K562 (cell line): Measurements from ENCODE around the gene CNPY4. TPM values are rescaled to one million over a fixed set of nuclear protein-coding genes. Genes with fewer than 3 reads are reported as not detected.

ENCODE experiments used
- CBX8 ChIP-seq: fragments of 200-600 bp; sonication (generic); IDR thresholded peaks from 2 replicates; pipeline ENCODE4 v1.6.1; 2012; ENCODE audit warnings: borderline replicate concordance, mixed run types, low read depth, mild to moderate bottlenecking, moderate library complexity, mixed read lengths, low read length, control low read depth, inconsistent platforms; ENCODE audit not compliant: poor library complexity, severe bottlenecking; ENCODE audit errors: extremely low read depth
- ELF2 ChIP-seq: fragments of 250-450 bp; sonication (Bioruptor Pico); IDR thresholded peaks from 2 replicates; pipeline ENCODE4 v1.5.0; 2021; ENCODE audit warnings: mild to moderate bottlenecking
- ETV6 ChIP-seq, 3 experiments: fragments of 150-350 bp in 1 of 3; sonication (generic) in 1 of 3; formaldehyde crosslinking in 1 of 3; IDR thresholded peaks; 2 replicates each; pipeline versions ENCODE4 v1.6.1 to v1.8.0; 2014 to 2022; ENCODE audit warnings: borderline replicate concordance in 2 of 3, low read depth in 2 of 3, antibody characterized with exemption in 1 of 3, low read length in 1 of 3, mild to moderate bottlenecking in 1 of 3, missing genetic modification reagents in 1 of 3
- HNRNPH1 ChIP-seq: fragments of 200-400 bp; formaldehyde crosslinking; optimal IDR thresholded peaks from 2 replicates; pipeline ENCODE3; 2017; ENCODE audit warnings: low read depth, mild to moderate bottlenecking, low read length, moderate library complexity
- NFIX ChIP-seq: fragments of 250-450 bp; sonication (Bioruptor Pico); IDR thresholded peaks from 2 replicates; pipeline ENCODE4 v1.4.0; 2020; ENCODE audit warnings: low read depth, mild to moderate bottlenecking, moderate library complexity
- NR2C1 ChIP-seq, 2 experiments: fragments of 450-650 bp; IDR thresholded peaks; 2 replicates each; pipeline ENCODE4 v1.6.1; 2017; ENCODE audit warnings: mild to moderate bottlenecking in 2 of 2, antibody characterized with exemption in 1 of 2, inconsistent platforms in 1 of 2, missing compliant biosample characterization in 1 of 2, missing genetic modification characterization in 1 of 2
- POLR2AphosphoS2 ChIP-seq: IDR thresholded peaks from 2 replicates; pipeline ENCODE4 v1.6.1; 2012; ENCODE audit warnings: low read length, improper control_type of control experiment
- PPARD ChIP-seq: fragments of 250-450 bp; sonication (Bioruptor Pico); IDR thresholded peaks from 2 replicates; pipeline ENCODE4 v1.8.0; 2022; ENCODE audit warnings: inconsistent platforms, mild to moderate bottlenecking, moderate library complexity
- RBM22 ChIP-seq: fragments of 200-400 bp; formaldehyde crosslinking; IDR thresholded peaks from 2 replicates; pipeline ENCODE4 v1.6.1; 2018; ENCODE audit warnings: low read length, low read depth; ENCODE audit not compliant: poor library complexity, severe bottlenecking
- SNIP1 ChIP-seq: fragments of 450-650 bp; IDR thresholded peaks from 2 replicates; pipeline ENCODE4 v1.7.1; 2017; ENCODE audit warnings: low read depth, mild to moderate bottlenecking
- YY1 ChIP-seq, 3 experiments: IDR thresholded peaks; 2 replicates each; pipeline ENCODE4 v1.6.1; 2011; ENCODE audit warnings: low read length in 2 of 3, mild to moderate bottlenecking in 2 of 3, moderate library complexity in 2 of 3, borderline replicate concordance in 1 of 3, control low read depth in 1 of 3, low read depth in 1 of 3; ENCODE audit not compliant: insufficient read depth in 3 of 3, insufficient replicate concordance in 2 of 3, control insufficient read depth in 1 of 3, insufficient read length in 1 of 3; ENCODE audit errors: extremely low read depth in 1 of 3
- ZSCAN32 ChIP-seq: fragments of 450-650 bp; formaldehyde crosslinking; IDR thresholded peaks from 2 replicates; pipeline ENCODE4 v1.4.0; 2020; ENCODE audit warnings: mild to moderate bottlenecking, moderate library complexity
- polyA plus RNA-seq, 8 experiments: library from polyadenylated mRNA; depleted of rRNA in 4 of 8; stranded (reverse) in 5 of 8; unstranded in 3 of 8; fragments of >200 nt; fragmentation: Nextera tagmentation in 2 of 8; fragmentation: Illumina TruSeq in 1 of 8; extraction: Ambion mirVana in 2 of 8; extraction: Trizol in 1 of 8; gene quantifications; 2 replicates each; pipeline versions ENCODE4 v1.2.1 to v1.2.3, GENCODE V29; 2011 to 2014; ENCODE audit warnings: inconsistent platforms in 1 of 8, missing spikeins in 1 of 8
- total RNA-seq, 7 experiments: library from RNA; depleted of rRNA in 6 of 7; stranded (reverse); fragments of >200 nt in 6 of 7; fragmentation: Illumina TruSeq in 2 of 7; extraction: Trizol in 2 of 7; gene quantifications; 2 replicates each; pipeline versions ENCODE4 v1.2.1 to v1.2.3, GENCODE V29; 2011 to 2021; ENCODE audit warnings: low replicate concordance in 1 of 7
- TF ChIP-seq, protein P1 (sequence below): fragments of 450-650 bp; IDR thresholded peaks from 2 replicates; pipeline ENCODE4 v1.6.1; 2016; ENCODE audit warnings: low read depth
- TF ChIP-seq, protein P2 (sequence below): fragments of 250-450 bp; sonication (Bioruptor Pico); IDR thresholded peaks from 2 replicates; pipeline ENCODE4 v1.8.0; 2022; ENCODE audit warnings: moderate library complexity, mild to moderate bottlenecking, inconsistent platforms
- TF ChIP-seq, protein P3 (sequence below): fragments of 200-800 bp; sonication (Bioruptor generic); IDR thresholded peaks from 2 replicates; pipeline ENCODE4 v1.6.1; 2017; ENCODE audit warnings: missing genetic modification characterization, missing compliant biosample characterization

The CNPY4 gene
- total and polyA plus RNA-seq, 9 of the 15 experiments (the other 6 are each of a cell fraction or from before 2014, with no cell fraction given): 1.9 to 11.2 (median 7.0) TPM

DNA sequence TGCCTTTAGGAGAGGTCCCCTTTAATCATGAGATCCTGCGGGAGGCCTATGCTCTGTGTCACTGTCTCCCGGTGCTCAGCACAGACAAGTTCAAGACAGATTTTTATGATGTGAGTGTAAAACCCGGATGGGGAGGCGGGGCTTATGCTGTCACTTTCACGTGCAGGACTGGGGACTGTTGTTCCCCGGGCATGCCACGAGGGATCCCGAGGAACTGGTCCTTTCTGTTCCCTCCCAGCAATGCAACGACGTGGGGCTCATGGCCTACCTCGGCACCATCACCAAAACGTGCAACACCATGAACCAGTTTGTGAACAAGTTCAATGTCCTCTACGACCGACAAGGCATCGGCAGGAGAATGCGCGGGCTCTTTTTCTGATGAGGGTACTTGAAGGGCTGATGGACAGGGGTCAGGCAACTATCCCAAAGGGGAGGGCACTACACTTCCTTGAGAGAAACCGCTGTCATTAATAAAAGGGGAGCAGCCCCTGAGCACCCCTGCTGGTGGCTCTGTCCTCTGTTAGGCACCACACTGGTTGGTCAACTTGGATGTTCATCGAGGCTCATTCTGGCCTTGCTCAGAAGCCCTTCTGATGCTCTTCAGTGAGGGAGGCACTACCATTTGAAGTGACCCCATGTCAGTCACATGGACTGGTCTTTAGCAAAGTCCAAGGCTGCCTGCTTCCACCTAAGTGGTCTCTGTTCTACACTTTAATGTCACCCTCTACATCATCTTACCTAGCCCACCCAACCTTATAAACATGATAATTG is 27.8 kb upstream of the CNPY4 start (continued):
- TF ChIP-seq, protein P1, sequence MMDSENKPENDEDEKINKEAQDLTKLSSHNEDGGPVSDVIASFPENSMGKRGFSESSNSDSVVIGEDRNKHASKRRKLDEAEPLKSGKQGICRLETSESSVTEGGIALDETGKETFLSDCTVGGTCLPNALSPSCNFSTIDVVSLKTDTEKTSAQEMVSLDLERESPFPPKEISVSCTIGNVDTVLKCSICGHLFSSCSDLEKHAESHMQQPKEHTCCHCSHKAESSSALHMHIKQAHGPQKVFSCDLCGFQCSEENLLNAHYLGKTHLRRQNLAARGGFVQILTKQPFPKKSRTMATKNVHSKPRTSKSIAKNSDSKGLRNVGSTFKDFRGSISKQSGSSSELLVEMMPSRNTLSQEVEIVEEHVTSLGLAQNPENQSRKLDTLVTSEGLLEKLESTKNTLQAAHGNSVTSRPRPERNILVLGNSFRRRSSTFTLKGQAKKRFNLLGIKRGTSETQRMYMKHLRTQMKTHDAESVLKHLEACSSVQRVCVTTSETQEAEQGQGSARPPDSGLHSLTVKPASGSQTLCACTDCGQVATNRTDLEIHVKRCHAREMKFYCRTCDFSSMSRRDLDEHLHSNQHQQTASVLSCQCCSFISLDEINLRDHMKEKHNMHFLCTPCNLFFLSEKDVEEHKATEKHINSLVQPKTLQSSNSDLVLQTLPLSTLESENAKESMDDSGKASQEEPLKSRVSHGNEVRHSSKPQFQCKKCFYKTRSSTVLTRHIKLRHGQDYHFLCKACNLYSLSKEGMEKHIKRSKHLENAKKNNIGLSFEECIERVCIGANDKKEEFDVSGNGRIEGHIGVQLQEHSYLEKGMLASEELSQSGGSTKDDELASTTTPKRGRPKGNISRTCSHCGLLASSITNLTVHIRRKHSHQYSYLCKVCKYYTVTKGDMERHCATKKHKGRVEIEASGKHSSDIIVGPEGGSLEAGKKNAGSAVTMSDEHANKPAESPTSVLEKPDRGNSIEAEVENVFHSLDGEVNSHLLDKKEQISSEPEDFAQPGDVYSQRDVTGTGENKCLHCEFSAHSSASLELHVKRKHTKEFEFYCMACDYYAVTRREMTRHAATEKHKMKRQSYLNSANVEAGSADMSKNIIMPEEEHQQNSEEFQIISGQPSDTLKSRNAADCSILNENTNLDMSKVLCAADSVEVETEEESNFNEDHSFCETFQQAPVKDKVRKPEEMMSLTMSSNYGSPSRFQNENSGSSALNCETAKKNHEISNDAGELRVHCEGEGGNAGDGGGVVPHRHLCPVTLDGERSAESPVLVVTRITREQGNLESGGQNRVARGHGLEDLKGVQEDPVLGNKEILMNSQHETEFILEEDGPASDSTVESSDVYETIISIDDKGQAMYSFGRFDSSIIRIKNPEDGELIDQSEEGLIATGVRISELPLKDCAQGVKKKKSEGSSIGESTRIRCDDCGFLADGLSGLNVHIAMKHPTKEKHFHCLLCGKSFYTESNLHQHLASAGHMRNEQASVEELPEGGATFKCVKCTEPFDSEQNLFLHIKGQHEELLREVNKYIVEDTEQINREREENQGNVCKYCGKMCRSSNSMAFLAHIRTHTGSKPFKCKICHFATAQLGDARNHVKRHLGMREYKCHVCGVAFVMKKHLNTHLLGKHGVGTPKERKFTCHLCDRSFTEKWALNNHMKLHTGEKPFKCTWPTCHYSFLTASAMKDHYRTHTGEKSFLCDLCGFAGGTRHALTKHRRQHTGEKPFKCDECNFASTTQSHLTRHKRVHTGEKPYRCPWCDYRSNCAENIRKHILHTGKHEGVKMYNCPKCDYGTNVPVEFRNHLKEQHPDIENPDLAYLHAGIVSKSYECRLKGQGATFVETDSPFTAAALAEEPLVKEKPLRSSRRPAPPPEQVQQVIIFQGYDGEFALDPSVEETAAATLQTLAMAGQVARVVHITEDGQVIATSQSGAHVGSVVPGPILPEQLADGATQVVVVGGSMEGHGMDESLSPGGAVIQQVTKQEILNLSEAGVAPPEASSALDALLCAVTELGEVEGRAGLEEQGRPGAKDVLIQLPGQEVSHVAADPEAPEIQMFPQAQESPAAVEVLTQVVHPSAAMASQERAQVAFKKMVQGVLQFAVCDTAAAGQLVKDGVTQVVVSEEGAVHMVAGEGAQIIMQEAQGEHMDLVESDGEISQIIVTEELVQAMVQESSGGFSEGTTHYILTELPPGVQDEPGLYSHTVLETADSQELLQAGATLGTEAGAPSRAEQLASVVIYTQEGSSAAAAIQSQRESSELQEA: no peak
- TF ChIP-seq RBM22 (peak; percentile 48), POLR2AphosphoS2 (peak; percentile 89; the same call in 1 of the 2 replicates), ZSCAN32 (no peak), HNRNPH1 (no peak), ETV6 (IDR thresholded peaks at IDR 0.05; ENCODE audit: borderline replicate concordance in 1 of 2, low read depth in 2 of 2, low read length in 1 of 2) (no peak), ETV6 (CRISPR knock-in tag; IDR thresholded peaks at IDR 0.05; ENCODE audit: borderline replicate concordance) (no peak), NFIX (CRISPR knock-in tag) (no peak), SNIP1 (no peak), ELF2 (CRISPR knock-in tag) (peak; percentile 54; the same call in 1 of the 2 replicates), PPARD (no peak), YY1 (IDR thresholded peaks at IDR 0.05; ENCODE audit: borderline replicate concordance in 1 of 3, control insufficient read depth in 1 of 3, extremely low read depth in 1 of 3, insufficient read depth in 3 of 3, insufficient read length in 1 of 3, insufficient replicate concordance in 2 of 3, low read depth in 1 of 3, low read length in 2 of 3) (no peak), CBX8 (no peak), NR2C1 (IDR thresholded peaks at IDR 0.05) (no peak), NR2C1 (tag; IDR thresholded peaks at IDR 0.05) (no peak)
- TF ChIP-seq, protein P2, sequence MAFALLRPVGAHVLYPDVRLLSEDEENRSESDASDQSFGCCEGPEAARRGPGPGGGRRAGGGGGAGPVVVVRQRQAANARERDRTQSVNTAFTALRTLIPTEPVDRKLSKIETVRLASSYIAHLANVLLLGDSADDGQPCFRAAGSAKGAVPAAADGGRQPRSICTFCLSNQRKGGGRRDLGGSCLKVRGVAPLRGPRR (CRISPR knock-in tag): no peak
- TF ChIP-seq, protein P3, sequence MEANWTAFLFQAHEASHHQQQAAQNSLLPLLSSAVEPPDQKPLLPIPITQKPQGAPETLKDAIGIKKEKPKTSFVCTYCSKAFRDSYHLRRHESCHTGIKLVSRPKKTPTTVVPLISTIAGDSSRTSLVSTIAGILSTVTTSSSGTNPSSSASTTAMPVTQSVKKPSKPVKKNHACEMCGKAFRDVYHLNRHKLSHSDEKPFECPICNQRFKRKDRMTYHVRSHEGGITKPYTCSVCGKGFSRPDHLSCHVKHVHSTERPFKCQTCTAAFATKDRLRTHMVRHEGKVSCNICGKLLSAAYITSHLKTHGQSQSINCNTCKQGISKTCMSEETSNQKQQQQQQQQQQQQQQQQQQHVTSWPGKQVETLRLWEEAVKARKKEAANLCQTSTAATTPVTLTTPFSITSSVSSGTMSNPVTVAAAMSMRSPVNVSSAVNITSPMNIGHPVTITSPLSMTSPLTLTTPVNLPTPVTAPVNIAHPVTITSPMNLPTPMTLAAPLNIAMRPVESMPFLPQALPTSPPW (CRISPR knock-in tag): no peak
